ENCODE results near the gene UNC5A.

- TF ChIP-seq YY1 (IDR thresholded peaks at IDR 0.05; ENCODE audit: insufficient read depth, insufficient read length), result no peak
- TF ChIP-seq ZNF274 (IDR thresholded peaks at IDR 0.05; ENCODE audit: low read depth, low read length), result no peak
Measured at GRCh38 chr5:176908675-176909368, 98.5 kb downstream of the UNC5A start.
